Measurements from ENCODE around the gene FRMD6. TPM values are rescaled to one million over a fixed set of nuclear protein-coding genes. Genes with fewer than 3 reads are reported as not detected.

The FRMD6 gene
- total RNA-seq, 1 experiment from 2014 or later = 46.0 TPM

Small RNA genes within 50 kb of the gene (small RNA-seq; reads per million reads assigned to genes)
- gene OR7E159P (0 reads per million in 2 experiments), gene RNA5SP385 (0 to 0.05 reads per million in 2 experiments), gene RNU6-301P (0 reads per million in 2 experiments)

Other genes starting within 250 kb of the FRMD6 start
- 19.1 and 22.3 TPM in 2 replicates for gene GNG2, start 208.7 kb downstream of the FRMD6 start, total RNA-seq (2014; rRNA removed; shearing (Covaris generic))